NCI-H526 (cell line): ENCODE measurements around the gene TCEAL8.
"Not testable (repeated sequence)": the region's sequence is repeated elsewhere in the genome, so short reads cannot be mapped to it uniquely, and the experiment has no call there.

Experiments
- DNase-seq, 2 experiments: peaks; one replicate each; lab custom pipeline; 2025; lab: John Stamatoyannopoulos, UW

The TCEAL8 gene, protein sequence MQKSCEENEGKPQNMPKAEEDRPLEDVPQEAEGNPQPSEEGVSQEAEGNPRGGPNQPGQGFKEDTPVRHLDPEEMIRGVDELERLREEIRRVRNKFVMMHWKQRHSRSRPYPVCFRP

DNA sequence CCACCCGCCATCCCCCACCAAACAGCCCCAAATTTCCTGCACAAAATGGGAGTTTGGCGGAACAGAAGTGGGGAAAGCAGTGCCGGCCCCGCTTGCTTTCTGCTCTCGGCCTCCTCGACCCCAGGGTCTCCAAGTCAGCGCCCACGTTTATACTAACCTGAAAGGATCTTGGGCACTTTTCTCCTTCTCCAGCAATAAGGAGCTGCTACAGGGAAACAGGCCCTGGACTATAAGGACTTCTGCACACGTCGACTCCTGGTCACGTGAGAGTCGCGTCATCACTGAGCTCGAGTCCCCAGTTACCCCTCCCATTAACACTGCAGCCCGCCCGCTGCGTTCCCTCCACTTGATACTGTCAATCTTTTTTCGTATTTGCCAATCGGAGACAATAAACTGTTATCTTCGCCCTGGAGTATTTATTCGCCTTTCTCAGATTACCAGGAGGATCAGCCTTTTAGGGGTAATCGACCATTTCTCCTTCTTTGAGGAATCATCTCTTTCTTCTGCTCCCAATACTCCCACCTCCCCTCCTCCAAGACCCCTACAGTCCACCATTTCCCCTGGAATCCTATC is at the start of gene TCEAL8:
TSS of gene TCEAL8 (minus strand) at position 235 of the 573 bp plus-strand sequence. CDS start 1,176 bp downstream, outside the sequence.
- peak; percentile 53 to 78 for DNase-seq

DNA sequence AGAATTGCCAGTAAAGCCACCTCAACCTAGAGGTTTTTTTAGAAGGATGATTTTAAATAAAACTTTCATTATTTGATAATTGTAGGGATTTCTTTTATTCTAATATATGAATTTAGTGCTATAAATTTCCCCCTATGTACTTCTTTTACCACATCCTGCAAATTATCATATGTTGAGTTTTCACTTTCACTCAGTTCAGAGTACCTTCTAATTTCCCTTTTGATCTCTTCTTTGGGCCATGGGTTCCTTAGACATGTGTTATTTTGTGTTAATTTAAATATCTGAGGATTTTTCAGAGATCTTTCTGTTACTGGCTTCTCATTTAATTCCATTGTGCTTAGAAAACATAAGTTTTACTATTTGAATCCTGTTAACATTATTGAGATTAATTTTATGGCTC is 49.8 kb upstream of the TCEAL8 start:
- DNase-seq: no peak

DNA sequence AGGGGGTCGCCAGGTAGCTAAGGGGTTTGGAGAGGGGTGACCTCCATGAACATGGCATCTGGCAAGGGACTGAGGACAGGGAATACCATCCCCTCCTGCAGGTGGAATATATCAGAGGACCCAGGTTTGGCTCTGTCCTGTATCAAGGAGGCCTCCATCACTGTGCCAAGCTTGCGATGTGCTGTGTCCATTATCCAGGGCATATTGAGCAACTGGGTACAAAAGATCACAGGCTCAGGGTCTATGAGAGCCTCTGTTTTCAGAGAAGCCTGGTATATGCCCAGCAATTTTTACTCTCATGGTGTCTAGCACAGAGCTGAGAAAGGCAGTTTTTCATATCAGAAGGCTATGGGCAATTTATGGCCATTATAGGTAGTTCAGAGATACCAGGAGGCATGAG is 38.2 kb upstream of the TCEAL8 start:
- DNase-seq: no peak

DNA sequence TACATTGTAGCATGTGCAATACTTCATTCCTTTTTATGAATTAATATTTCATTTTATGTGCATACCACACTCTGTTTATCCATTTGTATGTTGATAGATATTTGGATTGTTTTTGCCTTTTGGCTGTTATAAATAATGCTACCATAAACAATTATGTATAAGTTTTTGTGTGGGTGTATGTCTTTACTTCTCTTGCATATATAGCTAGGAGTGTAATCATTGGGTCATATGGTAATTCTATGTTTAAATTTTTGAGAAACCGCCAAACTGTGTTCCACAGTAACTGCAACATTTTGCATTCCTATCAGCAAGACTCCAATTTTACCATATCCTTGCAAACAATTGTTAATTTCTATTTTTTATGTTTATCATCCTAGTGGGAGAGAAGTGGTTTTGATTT is 24.7 kb upstream of the TCEAL8 start:
- DNase-seq: no peak

DNA sequence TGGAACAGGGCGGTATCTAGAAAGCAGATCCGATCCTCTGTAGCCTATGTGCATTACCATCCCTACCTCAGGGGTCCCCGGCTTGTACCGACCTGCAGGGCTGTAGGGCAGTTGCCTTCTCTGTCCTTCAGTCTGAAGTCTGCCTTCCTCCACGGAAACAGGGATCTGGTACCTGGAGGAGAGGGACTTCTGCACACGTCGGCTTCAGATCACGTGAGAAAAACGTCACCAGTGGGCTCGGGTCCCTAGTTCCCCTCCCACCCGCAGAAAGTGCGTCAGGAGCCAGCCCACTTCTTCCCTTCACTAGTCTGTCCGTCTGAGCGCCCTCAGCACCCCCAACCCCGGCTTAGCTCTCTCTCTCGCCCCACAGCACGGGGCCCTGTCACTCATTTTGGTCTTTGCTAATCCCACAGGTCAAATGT is 21.6 kb upstream of the TCEAL8 start, which contains the start of gene TCEAL5:
TSS of gene TCEAL5 (minus strand) at position 170 of the 422 bp plus-strand sequence. CDS start 2,187 bp downstream, outside the sequence.
- DNase-seq: peak; percentile 37 to 68

DNA sequence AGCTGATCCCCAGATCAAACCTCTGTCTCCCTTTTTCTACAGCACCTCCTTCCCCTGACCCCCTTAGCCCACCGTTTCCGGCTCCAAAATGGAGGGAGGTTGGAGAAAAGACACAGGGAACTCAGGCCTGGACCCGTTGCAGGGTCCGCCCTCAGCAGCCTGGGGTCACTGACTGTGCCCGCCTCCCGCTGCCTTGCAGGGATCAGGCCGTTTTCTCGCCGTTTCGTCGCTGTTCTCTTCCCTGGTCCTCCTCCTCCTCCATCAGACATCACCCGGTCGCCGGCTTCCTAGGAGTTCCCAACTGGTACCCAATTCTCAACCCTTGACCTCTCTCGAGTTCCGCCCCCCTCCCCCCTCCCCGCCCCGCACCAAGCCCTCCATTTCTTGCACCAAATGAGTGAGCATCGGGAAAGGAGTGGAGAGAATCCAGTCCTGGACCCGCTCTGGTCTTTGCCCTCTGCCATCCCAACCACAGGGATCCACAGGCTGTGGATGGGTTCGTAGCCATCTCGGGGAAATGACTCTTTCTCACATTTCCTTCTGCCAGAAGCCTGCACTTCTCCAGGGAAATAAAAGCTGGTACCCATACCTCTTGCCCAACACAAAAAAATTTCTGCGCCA is 21.1 kb upstream of the TCEAL8 start:
- DNase-seq: no peak

DNA sequence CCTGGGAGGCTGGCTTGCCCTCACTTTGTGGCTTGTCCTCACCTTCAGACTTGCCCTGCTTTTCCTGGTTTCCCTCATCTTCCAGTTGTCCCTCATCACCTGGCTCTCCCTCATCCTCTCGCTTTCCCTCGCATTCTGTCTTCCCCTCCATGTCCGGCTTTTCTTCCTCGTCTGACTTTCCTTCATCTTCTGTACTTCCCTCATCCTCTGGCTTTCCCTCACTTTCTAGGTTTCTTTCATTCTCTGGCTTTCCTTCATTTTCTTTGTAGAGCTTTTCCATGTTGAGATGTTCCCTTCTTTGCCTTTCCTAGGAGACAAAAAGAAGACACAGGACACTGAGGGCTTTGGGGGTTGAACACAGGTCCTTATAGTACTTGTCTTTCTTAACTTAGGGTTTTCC is 19.3 kb upstream of the TCEAL8 start:
- no peak for DNase-seq

DNA sequence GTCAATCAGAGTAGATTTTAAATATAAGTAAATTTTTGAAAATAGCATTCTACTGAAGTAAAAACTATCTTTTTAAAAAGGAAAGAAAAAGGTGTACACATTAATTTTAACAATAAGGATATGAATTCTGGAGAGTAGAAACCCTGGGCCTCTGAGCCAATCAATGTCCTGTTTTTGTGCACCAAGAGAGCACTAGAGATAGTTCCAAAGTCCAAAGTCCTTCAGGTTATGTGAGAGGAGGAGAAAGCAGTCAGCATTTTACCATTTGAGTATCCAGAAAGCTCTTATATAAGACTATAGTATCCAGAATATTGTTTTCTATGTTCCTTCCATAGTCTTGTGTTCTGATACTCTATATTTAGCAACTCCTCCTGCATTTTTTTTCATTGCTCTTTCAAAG is 3.3 kb upstream of the TCEAL8 start:
- no peak for DNase-seq

DNA sequence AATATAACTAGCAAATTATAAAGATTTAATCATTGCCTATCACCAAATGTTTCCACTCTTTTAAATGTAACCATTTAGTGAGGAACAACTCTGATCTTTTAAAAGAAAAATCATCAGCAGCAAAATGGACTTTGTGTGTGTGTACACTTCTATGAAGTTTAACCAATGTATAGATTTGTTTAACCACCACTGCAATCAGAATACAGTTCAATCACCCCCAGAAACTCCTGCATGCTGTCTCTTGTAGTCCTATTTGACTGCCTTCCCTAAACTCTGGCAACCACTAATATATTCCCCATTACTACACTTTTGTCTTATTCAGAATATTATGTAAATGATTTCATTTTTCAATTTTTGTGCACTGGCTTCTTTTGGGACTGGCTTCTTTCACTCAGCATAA is 1.7 kb upstream of the TCEAL8 start:
- no peak for DNase-seq

DNA sequence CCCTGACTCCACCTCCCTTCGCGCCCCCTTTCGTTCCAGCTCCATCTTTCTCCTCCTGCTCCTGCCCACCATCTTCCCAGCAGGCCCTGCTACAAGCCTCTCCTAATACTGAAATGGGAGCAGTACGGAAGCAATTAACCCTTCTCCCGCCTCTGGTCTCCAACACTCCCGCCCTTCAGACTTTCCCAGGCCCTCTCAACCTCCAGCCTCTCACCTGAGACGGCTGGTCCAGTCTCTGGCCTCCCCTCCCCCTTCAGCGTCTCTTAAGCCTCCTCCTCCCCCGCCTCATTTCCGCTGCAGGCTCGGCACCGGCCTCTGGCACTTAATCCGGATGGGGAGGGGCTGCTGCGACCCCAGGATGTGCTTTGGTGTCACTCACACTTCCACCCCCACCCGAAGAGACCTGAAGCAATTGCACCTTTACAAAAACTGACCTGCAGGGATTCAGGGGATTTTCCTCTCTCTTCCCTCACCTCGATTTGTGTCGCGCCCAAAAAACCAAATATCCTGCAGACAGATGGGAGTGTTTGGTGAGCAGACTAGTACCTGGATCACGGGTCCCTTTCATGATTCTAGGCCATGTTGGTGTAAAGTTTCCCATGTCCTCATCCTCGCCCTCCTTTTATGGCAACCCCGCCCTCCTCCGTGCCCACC is 657 bp downstream of the TCEAL8 start:
- DNase-seq: peak; percentile 13 to 59

DNA sequence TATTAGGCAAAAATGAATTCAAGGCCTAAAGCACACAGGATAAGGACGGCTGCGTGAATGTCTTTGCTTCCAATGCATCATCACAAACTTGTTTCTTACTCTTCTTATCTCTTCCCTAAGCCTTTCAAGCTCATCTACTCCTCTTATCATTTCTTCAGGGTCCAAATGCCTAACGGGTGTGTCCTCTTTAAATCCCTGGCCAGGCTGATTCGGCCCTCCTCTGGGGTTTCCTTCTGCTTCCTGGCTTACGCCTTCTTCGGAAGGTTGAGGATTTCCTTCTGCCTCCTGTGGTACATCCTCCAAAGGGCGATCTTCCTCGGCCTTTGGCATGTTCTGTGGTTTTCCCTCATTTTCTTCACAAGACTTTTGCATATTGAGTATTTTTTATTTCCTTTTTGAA is 1.3 kb downstream of the TCEAL8 start:
- DNase-seq: no peak

DNA sequence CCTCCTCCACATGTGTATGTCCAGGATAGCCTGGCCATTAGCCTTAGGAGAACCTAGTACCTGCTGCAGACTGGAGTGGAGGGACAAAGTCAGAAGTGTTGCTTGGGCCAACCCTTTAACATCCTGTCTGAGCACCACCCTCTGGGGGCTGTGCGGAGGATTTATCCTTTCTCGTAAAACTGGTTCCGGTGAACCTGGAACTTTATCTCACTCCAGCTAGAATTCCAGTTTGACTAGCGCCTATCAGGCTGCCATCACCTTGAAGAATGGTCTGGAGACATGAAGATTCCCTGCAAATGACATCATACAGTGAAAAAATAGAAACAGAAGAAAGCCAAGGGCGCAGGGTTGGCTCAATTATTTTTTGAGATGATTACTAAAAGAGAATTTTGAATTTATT is 4.0 kb downstream of the TCEAL8 start:
- no peak for DNase-seq

DNA sequence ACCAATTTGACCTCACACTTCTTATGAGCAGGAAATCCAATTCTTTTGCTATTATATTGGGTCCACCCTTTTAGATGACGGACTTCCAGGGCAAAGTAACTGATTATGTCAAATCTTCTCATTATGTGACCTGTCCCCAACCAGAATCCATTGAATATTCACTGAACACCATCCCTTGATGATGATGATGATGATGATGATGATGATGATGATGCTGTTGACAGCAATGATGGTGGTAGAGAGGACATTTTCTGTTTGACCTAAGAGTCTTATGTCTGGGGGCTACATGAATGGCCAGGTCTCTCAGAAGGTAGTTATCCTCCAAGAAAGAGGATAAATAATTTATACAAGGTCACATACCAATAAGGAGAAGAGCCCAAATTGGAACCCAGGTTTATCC is 5.2 kb downstream of the TCEAL8 start:
- DNase-seq: no peak

DNA sequence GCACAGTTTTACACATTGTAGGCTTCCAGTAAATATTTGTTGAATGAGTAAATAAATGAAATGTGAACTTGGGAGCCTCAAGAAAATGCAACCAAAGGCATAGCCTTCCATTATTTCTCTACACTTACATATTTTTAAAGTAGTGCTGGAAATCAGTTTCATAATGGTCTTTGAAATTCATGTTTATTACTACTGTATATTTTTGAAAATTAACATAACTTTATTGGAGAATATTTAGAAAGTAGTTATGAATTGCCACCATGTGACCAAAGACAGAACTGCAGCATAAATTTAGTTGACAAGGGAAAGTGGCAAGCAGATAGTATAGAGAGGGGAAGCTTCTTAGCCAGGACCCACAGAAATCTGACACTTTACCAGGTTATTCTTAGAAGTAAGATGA is 6.4 kb downstream of the TCEAL8 start:
- DNase-seq: peak in 1 of 2 experiments; percentile 15

DNA sequence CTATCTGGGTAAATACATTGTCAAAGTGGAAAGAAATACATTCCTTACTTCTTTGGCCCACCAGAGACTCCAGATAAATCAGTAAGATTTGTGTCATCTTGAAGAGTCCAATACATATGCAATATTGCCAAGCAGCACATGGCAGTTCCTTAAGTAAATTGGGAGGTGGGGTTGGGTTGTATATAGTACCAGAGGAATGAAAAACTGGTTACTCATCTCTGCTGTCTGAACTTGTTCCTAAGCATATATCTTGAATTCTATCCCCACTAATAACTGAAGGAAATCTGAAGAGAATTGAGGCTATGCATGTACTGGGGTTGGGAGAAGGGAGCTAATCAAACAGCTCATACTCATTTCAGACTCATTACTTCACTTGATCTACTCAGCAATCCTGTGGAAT is 14.8 kb downstream of the TCEAL8 start:
- no peak for DNase-seq

DNA sequence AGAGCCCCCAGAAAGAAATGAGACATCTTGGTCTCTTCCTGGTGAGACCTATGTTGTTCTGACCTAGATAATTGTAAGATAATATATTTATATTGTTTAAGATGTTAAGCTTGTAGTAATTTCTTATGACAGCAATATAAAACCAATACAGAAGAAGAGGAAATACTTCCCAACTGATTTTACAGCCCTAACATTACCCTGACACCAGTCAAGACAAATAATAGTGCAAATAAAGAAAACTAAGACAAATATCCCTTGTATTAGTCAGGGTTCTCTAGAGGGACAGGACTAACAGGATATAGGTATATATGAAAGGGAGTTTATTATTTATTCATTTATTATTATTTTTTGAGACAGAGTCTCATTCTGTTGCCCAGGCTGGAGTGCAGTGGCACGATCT is 18.7 kb downstream of the TCEAL8 start:
- DNase-seq: no peak

DNA sequence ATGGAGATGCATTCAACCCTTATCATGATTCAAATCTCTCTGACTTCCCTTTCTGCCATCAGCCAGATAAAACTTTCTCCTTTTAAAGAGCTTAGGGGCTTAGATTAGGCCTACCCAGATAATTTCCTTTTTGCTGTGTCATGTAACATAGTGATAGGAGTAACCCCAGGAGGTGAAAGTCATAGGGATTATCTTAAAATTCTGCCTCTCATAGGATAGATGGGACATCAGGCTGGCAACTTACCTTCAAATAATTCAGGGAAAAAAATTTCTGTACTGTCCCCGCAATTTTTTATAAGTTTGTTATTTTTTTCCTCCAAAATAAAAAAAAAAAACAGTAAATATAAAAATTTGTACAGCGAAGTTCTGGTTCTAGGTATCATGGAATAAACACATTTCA is 19.3 kb downstream of the TCEAL8 start:
- DNase-seq: not testable (repeated sequence)

DNA sequence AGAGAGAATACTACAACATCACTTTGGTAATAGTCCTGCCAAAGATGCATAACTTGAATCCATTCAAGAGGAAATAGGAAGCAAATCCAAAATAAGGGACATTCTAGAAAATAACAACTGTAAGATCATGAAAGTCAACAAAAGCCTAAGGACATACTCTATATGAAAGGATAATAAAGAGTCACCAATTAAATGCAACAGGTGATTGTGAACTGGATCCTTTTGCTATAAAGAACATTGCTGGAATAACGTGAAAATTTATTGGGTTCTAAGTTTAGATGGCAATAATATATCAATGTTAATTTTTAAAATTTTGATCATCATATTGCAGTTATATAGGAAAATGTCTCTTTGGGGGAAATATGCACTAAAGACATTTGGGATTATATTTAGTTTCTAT is 20.1 kb downstream of the TCEAL8 start:
- DNase-seq: no peak

DNA sequence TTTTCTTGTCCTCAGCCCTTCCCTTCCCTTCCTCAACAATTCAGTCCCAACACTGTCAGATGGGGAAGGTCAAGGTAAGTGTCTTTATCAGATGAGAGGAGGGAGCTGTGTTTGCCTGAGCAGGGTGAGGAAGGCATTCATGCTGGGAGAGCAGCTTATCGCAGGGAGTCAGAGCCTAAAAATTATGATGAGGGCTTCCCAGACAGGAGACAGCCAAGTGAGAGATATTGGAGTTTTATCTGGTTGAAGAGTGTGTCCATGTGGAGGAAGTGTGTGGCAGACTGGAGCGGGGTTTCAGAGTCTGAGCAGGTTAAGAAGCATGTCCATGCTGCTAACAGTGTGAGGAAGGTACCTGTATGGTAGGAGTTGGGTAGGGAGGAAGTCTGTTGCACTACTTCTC is 21.7 kb downstream of the TCEAL8 start:
- no peak for DNase-seq

DNA sequence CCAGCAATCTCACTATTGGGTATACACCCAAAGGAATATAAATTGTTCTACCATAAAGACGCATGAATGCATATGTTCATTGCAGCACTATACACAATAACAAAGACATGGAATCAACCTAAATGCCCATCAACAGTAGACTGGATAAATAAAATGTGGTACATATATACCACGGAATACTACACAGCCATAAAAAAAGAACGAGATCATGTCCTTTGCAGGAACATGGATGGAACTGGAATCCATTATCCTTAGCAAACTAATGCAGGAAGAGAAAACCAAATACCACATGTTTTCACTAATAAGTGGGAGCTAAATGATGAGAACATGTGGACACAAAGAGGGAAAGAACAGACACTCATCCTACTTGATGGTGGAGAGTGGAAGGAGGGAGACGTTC is 29.0 kb downstream of the TCEAL8 start:
- DNase-seq: not testable (repeated sequence)

DNA sequence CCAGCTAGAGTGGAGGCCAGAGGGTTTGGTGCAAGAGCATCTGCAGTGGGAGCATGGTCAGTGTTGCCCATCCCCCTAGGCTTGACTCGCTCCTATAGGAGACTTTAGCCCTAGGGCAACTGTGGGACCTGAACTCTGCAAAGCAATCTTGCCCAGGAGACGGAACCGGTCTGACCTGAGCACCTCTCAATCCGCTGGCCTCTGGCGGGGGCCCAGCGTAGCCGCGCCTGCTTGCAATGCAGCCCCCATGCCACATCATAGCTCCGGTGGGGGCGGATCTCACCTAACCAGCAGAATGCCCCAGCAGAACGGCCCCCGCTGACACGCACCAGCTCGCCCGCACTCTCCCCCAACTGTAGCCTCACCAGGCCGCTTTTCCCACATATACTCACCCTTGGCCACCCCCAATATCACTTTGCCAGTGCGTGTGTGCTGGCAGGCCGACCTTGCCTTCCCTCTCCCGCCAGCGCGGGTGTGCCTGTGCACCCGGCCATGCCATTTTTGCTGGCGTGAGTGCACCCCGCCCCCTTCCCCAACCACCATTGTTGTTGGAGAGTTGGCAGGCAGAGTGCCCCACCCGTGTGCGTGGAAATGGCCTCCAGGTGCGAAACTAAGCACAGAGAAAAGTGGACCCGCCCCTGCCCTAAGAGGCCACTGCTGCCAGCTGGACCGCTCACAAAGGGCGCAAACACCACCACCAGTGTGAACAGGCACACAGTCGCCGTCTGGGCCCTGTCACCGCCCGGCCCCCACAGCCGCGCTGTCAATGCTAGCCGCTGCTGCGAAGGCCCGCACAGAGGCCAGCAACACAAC is 34.2 kb downstream of the TCEAL8 start:
- DNase-seq: no peak

DNA sequence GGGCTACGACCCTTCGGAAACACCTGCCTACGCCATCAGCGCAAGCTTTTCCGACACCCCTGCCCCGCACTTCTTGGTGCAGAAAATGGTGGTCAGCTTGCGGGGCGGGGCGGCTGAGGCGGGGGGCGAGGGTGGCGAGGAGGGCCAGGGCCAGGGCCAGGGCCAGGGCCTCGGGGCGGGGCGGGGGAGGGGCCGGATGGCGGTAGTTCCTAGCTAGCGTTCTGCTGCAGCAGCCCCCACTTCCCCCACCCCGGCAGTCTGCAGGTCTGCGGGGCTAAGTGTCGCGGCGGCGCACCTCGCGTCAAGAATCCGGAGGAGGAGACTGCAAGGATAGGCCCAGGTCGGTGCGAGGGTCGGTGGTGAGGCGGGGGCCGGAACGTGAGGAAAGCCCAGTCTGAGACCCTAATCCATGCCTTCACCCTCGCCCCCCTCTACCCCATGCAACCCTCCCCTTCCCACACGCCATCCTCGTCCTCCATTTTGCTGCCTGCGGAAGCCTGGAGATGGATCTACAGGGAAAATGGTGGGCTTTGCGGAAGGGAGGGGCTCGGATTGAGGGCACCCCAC is 39.4 kb downstream of the TCEAL8 start:
- peak; percentile 36 to 68 for DNase-seq
